A673 (cell line): Measurements from ENCODE around the gene SMIM8.

Experiments
- EZH2 ChIP-seq: fragments of 200-600 bp; sonication (generic); IDR thresholded peaks from 2 replicates; pipeline ENCODE4 v1.6.1; 2017; ENCODE audit warnings: borderline replicate concordance, low read depth, mild to moderate bottlenecking, mixed read lengths, antibody characterized with exemption, low read length; ENCODE audit not compliant: poor library complexity, severe bottlenecking
- TF ChIP-seq, protein P1 (sequence below): fragments of 300-800, 200-600 bp; sonication (generic); conservative IDR thresholded peaks from 2 replicates; pipeline ENCODE4 v1.5.1; 2017; ENCODE audit warnings: low read depth, mild to moderate bottlenecking, antibody characterized with exemption, low read length, moderate library complexity, mixed read lengths

GRCh38 chr6:87366072-87366827, 43.9 kb downstream of the SMIM8 start:
- TF ChIP-seq, protein P1, sequence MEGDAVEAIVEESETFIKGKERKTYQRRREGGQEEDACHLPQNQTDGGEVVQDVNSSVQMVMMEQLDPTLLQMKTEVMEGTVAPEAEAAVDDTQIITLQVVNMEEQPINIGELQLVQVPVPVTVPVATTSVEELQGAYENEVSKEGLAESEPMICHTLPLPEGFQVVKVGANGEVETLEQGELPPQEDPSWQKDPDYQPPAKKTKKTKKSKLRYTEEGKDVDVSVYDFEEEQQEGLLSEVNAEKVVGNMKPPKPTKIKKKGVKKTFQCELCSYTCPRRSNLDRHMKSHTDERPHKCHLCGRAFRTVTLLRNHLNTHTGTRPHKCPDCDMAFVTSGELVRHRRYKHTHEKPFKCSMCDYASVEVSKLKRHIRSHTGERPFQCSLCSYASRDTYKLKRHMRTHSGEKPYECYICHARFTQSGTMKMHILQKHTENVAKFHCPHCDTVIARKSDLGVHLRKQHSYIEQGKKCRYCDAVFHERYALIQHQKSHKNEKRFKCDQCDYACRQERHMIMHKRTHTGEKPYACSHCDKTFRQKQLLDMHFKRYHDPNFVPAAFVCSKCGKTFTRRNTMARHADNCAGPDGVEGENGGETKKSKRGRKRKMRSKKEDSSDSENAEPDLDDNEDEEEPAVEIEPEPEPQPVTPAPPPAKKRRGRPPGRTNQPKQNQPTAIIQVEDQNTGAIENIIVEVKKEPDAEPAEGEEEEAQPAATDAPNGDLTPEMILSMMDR, result no peak
- TF ChIP-seq EZH2, result no peak
